CD8-positive, alpha-beta memory T cell (primary cell): Measurements from ENCODE around the gene KCNK17. TPM values are rescaled to one million over a fixed set of nuclear protein-coding genes. Genes with fewer than 3 reads are reported as not detected.

Experiments used
- CTCF ChIA-PET: fragments of 350-600 bp; sonication (Branson Sonifier 250); formaldehyde crosslinking; loops from one replicate; lab custom pipeline; 2021; ENCODE audit warnings: antibody characterized with exemption; lab: Charles Lee
- POLR2A ChIA-PET: fragments of 350-600 bp; sonication (Branson Sonifier 250); formaldehyde crosslinking; loops from one replicate; lab custom pipeline; 2021; ENCODE audit warnings: antibody characterized with exemption; lab: Charles Lee
- DNase-seq, 5 donors: peaks; one replicate each; pipeline versions ENCODE4 v3.0.0 to v3.0.0-alpha.2; 2020 to 2022; ENCODE audit warnings: mixed read lengths in 1 of 5
- H3K27ac ChIP-seq: one replicate; pipeline ENCODE4 v1.7.0; 2013; ENCODE audit warnings: low read depth, mild to moderate bottlenecking, low read length, moderate library complexity
- H3K27me3 ChIP-seq: 2 replicates; pipeline ENCODE4 v1.7.0; 2013; ENCODE audit warnings: low read length, mild to moderate bottlenecking; ENCODE audit not compliant: insufficient read depth, poor library complexity, severe bottlenecking
- H3K36me3 ChIP-seq: 2 replicates; pipeline ENCODE4 v1.7.0; 2013; ENCODE audit warnings: mild to moderate bottlenecking, low read length, moderate library complexity; ENCODE audit not compliant: insufficient read depth
- H3K4me1 ChIP-seq: 2 replicates; pipeline ENCODE4 v1.7.0; 2013; ENCODE audit warnings: mild to moderate bottlenecking, low read length, moderate library complexity; ENCODE audit not compliant: insufficient read depth
- H3K4me3 ChIP-seq: 2 replicates; pipeline ENCODE4 v1.7.0; 2013; ENCODE audit warnings: mild to moderate bottlenecking, low read length
- H3K9me3 ChIP-seq: 2 replicates; pipeline ENCODE4 v1.7.0; 2013; ENCODE audit warnings: mild to moderate bottlenecking, low read length
- H3K27ac Mint-ChIP-seq, 8 donors: one replicate each; pipeline ENCODE4 v1.8.0; 2020 to 2021; ENCODE audit warnings: mixed read lengths in 8 of 8, mild to moderate bottlenecking in 6 of 8, inconsistent platforms in 3 of 8, moderate library complexity in 3 of 8
- H3K27me3 Mint-ChIP-seq, 2 donors: one replicate each; pipeline ENCODE4 v1.8.0; 2020 to 2021; ENCODE audit warnings: mixed read lengths in 2 of 2, mild to moderate bottlenecking in 1 of 2, moderate library complexity in 1 of 2
- H3K36me3 Mint-ChIP-seq, 3 donors: one replicate each; pipeline ENCODE4 v1.8.0; 2020 to 2021; ENCODE audit warnings: mixed read lengths in 3 of 3, inconsistent platforms in 1 of 3, mild to moderate bottlenecking in 1 of 3
- H3K4me1 Mint-ChIP-seq, 3 donors: one replicate each; pipeline ENCODE4 v1.8.0; 2020 to 2021; ENCODE audit warnings: mixed read lengths in 3 of 3, inconsistent platforms in 1 of 3, mild to moderate bottlenecking in 1 of 3
- H3K4me3 Mint-ChIP-seq, 7 donors: one replicate each; pipeline ENCODE4 v1.8.0; 2020 to 2021; ENCODE audit warnings: mixed read lengths in 7 of 7, mild to moderate bottlenecking in 6 of 7, moderate library complexity in 4 of 7, inconsistent platforms in 2 of 7
- H3K9me3 Mint-ChIP-seq, 5 donors: one replicate each; pipeline ENCODE4 v1.8.0; 2020 to 2022; ENCODE audit warnings: mixed read lengths in 5 of 5, mild to moderate bottlenecking in 3 of 5, moderate library complexity in 2 of 5, inconsistent platforms in 1 of 5
- polyA plus RNA-seq: library from polyadenylated mRNA; unstranded; fragments of 300-500 nt; fragmentation: Illumina TruSeq; gene quantifications from one replicate; pipeline ENCODE4 v1.2.3, GENCODE V29; 2021
- total RNA-seq, 2 experiments: library from RNA; stranded (reverse); gene quantifications; one replicate each; pipeline ENCODE4 v1.2.3, GENCODE V29; 2021

KCNK17 gene
- total and polyA plus RNA-seq, 3 experiments from 2014 or later = not detected

GRCh38 chr6:39256294-39256940, 57.8 kb downstream of the KCNK17 start:
- POLR2A ChIA-PET = no interaction called here

GRCh38 chr6:39254999-39255535, 59.2 kb downstream of the KCNK17 start:
- no peak overlapping the region for H3K4me3 Mint-ChIP-seq
- no peak for DNase-seq
- H3K27ac Mint-ChIP-seq = no peak overlapping the region
- peaks cover 0 to 3% (median 2%) of the 10 kb centered on the region in 3 donors for H3K4me1 Mint-ChIP-seq
- ChIA-PET POLR2A (no interaction called here), CTCF (interaction anchor here (1.1 kb wide), 1 partner anchor 38 kb away, joined by 3 read pairs; no protein-coding TSS in a partner anchor)
- no peak overlapping the region for H3K27ac ChIP-seq
- H3K4me1 ChIP-seq = no peaks in the 10 kb centered on the region
- no peaks in the 10 kb centered on the region for H3K36me3 Mint-ChIP-seq
- H3K27me3 Mint-ChIP-seq = peaks cover 11 to 16% of the 10 kb centered on the region in 2 donors
- H3K9me3 ChIP-seq = no peaks in the 10 kb centered on the region
- no peak overlapping the region for H3K4me3 ChIP-seq
- H3K9me3 Mint-ChIP-seq = peaks cover 0 to 3% (median 0%) of the 10 kb centered on the region in 5 donors
- H3K27me3 ChIP-seq = no peaks in the 10 kb centered on the region
- H3K36me3 ChIP-seq = no peaks in the 10 kb centered on the region

More at GRCh38 chr6:39256294-39256940, 57.8 kb downstream of the KCNK17 start:
- CTCF ChIA-PET = interaction anchor here (1.1 kb wide), 1 partner anchor 39 kb away, joined by 3 read pairs; no protein-coding TSS in a partner anchor
- H3K27ac ChIP-seq = no peak overlapping the region
- Mint-ChIP-seq H3K27me3 (peaks cover 11 to 25% of the 10 kb centered on the region in 2 donors), H3K27ac (no peak overlapping the region), H3K9me3 (peaks cover 0 to 3% (median 0%) of the 10 kb centered on the region in 5 donors), H3K4me3 (no peak overlapping the region), H3K4me1 (peaks cover 0 to 3% (median 2%) of the 10 kb centered on the region in 3 donors), H3K36me3 (no peaks in the 10 kb centered on the region)
- no peaks in the 10 kb centered on the region for H3K9me3 ChIP-seq
- no peak overlapping the region for H3K4me3 ChIP-seq
- no peaks in the 10 kb centered on the region for H3K4me1 ChIP-seq
- DNase-seq = no peak
- H3K27me3 ChIP-seq = no peaks in the 10 kb centered on the region
- H3K36me3 ChIP-seq = no peaks in the 10 kb centered on the region

GRCh38 chr6:39251406-39251805, 62.8 kb downstream of the KCNK17 start:
- no peak for DNase-seq
- no peaks in the 10 kb centered on the region for H3K36me3 ChIP-seq
- Mint-ChIP-seq H3K4me1 (peaks cover 7 to 9% (median 7%) of the 10 kb centered on the region in 3 donors), H3K27ac (no peak overlapping the region), H3K9me3 (peaks cover 0 to 3% (median 0%) of the 10 kb centered on the region in 5 donors), H3K4me3 (no peak overlapping the region), H3K36me3 (no peaks in the 10 kb centered on the region), H3K27me3 (peaks cover 7 to 8% of the 10 kb centered on the region in 2 donors)
- CTCF ChIA-PET = no interaction called here
- H3K4me1 ChIP-seq = no peaks in the 10 kb centered on the region
- POLR2A ChIA-PET = no interaction called here
- H3K27ac ChIP-seq = no peak overlapping the region
- no peak overlapping the region for H3K4me3 ChIP-seq
- no peaks in the 10 kb centered on the region for H3K27me3 ChIP-seq
- H3K9me3 ChIP-seq = no peaks in the 10 kb centered on the region

GRCh38 chr6:39250507-39250906, 63.7 kb downstream of the KCNK17 start:
- Histone ChIP-seq H3K27me3 (no peaks in the 10 kb centered on the region), H3K4me3 (no peak overlapping the region), H3K4me1 (no peaks in the 10 kb centered on the region), H3K27ac (no peak overlapping the region), H3K36me3 (no peaks in the 10 kb centered on the region), H3K9me3 (no peaks in the 10 kb centered on the region)
- H3K27me3 Mint-ChIP-seq = peaks cover 5 to 8% of the 10 kb centered on the region in 2 donors
- H3K4me1 Mint-ChIP-seq = peaks cover 6 to 7% (median 6%) of the 10 kb centered on the region in 3 donors
- ChIA-PET POLR2A (no interaction called here), CTCF (no interaction called here)
- no peak overlapping the region for H3K27ac Mint-ChIP-seq
- no peaks in the 10 kb centered on the region for H3K36me3 Mint-ChIP-seq
- DNase-seq = no peak
- H3K4me3 Mint-ChIP-seq = no peak overlapping the region
- peaks cover 0 to 3% (median 0%) of the 10 kb centered on the region in 5 donors for H3K9me3 Mint-ChIP-seq

GRCh38 chr6:39249278-39249677, 64.9 kb downstream of the KCNK17 start:
- Mint-ChIP-seq H3K9me3 (no peaks in the 10 kb centered on the region), H3K27me3 (peaks cover 5 to 6% of the 10 kb centered on the region in 2 donors), H3K4me1 (peaks cover 6 to 7% (median 6%) of the 10 kb centered on the region in 3 donors), H3K27ac (no peak overlapping the region), H3K4me3 (no peak overlapping the region), H3K36me3 (no peaks in the 10 kb centered on the region)
- Histone ChIP-seq H3K27me3 (no peaks in the 10 kb centered on the region), H3K27ac (no peak overlapping the region), H3K4me1 (no peaks in the 10 kb centered on the region), H3K36me3 (no peaks in the 10 kb centered on the region), H3K9me3 (no peaks in the 10 kb centered on the region), H3K4me3 (no peak overlapping the region)
- DNase-seq = no peak
- POLR2A ChIA-PET = no interaction called here
- CTCF ChIA-PET = no interaction called here

Other genes starting within 250 kb of the KCNK17 start
- gene SAYSD1, start 199.2 kb downstream of the KCNK17 start, total RNA-seq = 10 to 100 TPM; 10.3 to 11.6 TPM
- 15.6 TPM for gene SAYSD1, start 199.2 kb downstream of the KCNK17 start, polyA plus RNA-seq
- 10 to 100 TPM; 27.6 to 28.4 TPM for gene KCNK5, start 84.9 kb downstream of the KCNK17 start, total RNA-seq
- 0.97 TPM for gene KCNK5, start 84.9 kb downstream of the KCNK17 start, polyA plus RNA-seq
- not detected for gene KCNK16, start 8.3 kb upstream of the KCNK17 start, total RNA-seq
- not detected for gene KCNK16, start 8.3 kb upstream of the KCNK17 start, polyA plus RNA-seq